Heart right ventricle (tissue), 16 donors: Measurements from ENCODE around the gene NFKBIB. TPM values are rescaled to one million over a fixed set of nuclear protein-coding genes. Genes with fewer than 3 reads are reported as not detected.
"Not testable (repeated sequence)": the region's sequence is repeated elsewhere in the genome, so short reads cannot be mapped to it uniquely, and the experiment has no call there.

Source experiments
- ATAC-seq, 8 donors: fragments of 200-7000 bp; cut with Tn5 transposase; one replicate each; pipeline ENCODE4 v1.9.1; 2020; ENCODE audit warnings: mild to moderate bottlenecking in 8 of 8, moderate library complexity in 8 of 8, moderate number of reproducible peaks in 1 of 8
- DNase-seq, 2 donors: peaks; one replicate each; pipeline ENCODE4 v3.0.0-alpha.2; 2020
- H3K27ac ChIP-seq, 10 donors: fragments of 200-600 bp; sonication (generic) in 2 of 10; one replicate each; pipeline versions ENCODE4 v1.5.0 to v1.8.0; 2020 to 2022; ENCODE audit warnings: mild to moderate bottlenecking in 3 of 10
- H3K27me3 ChIP-seq, 7 donors: fragments of 200-600 bp; one replicate each; pipeline ENCODE4 v1.8.0; 2021 to 2022; ENCODE audit warnings: mild to moderate bottlenecking in 2 of 7
- H3K36me3 ChIP-seq, 9 donors: fragments of 200-600 bp; sonication (generic) in 1 of 9; one replicate each; pipeline versions ENCODE4 v1.5.0 to v1.8.0; 2020 to 2022; ENCODE audit warnings: mild to moderate bottlenecking in 2 of 9
- H3K4me1 ChIP-seq, 9 donors: fragments of 200-600 bp; sonication (generic) in 1 of 9; one replicate each; pipeline versions ENCODE4 v1.5.0 to v1.8.0; 2020 to 2022; ENCODE audit warnings: mild to moderate bottlenecking in 4 of 9
- H3K4me3 ChIP-seq, 10 donors: fragments of 200-600 bp; sonication (generic) in 2 of 10; one replicate each; pipeline versions ENCODE4 v1.5.0 to v1.8.0; 2020 to 2022; ENCODE audit warnings: mild to moderate bottlenecking in 7 of 10, moderate library complexity in 2 of 10
- H3K9me3 ChIP-seq, 11 donors: fragments of 200-600 bp in 10 of 11; sonication (generic) in 2 of 11; one replicate each; pipeline versions ENCODE4 v1.5.0 to v1.8.0; 2013 to 2022; ENCODE audit warnings: mild to moderate bottlenecking in 2 of 11, control low read depth in 1 of 11, moderate library complexity in 1 of 11
- WGBS, 2 donors: extraction: QIAGEN DNeasy Blood & Tissue Kit; methylation state at CpG; one replicate each; pipeline ENCODE4 v1.1.7; 2013; ENCODE audit warnings: inconsistent platforms in 1 of 2; 5-methylcytosine and 5-hydroxymethylcytosine counted together
- intact Hi-C, 10 donors: fragments of 100-400 bp; cut with DNase I; formaldehyde crosslinking; loops; one replicate each; pipeline versions ENCODE4 v1.11.1 to v1.14.2; 2022
- polyA plus RNA-seq, 2 donors: library from polyadenylated mRNA; stranded (reverse); fragments of 200-250 nt; gene quantifications; one replicate each; pipeline ENCODE4 v1.2.3, GENCODE V29; 2013
- total RNA-seq, 10 donors: library from RNA; stranded (reverse); fragmentation: NEBNext Ultra II Directional in 3 of 10; extraction: Animal tissue kit (Norgen Biotek cat#: 25700) in 3 of 10; gene quantifications; one replicate each; pipeline versions ENCODE4 v1.2.1 to v1.2.4, GENCODE V29; 2021 to 2023
- TF ChIP-seq, protein P1 (sequence below), 9 donors: fragments of 200-600 bp; sonication (generic) in 2 of 9; IDR thresholded peaks; one replicate each; pipeline versions ENCODE4 v1.5.0 to v1.8.0; 2021 to 2022; ENCODE audit warnings: antibody characterized with exemption in 9 of 9, mild to moderate bottlenecking in 5 of 9, moderate library complexity in 1 of 9
- donor health status: Arrhythmogenic right ventricular cardiomyopathy.
- donor health status: ischemic (EF 13 %, LVEDD 7.1; RV severe dilation, severe dysfunction).
- donor health status: healthy with polysubstance abuse.
- donor health status: DM: no; HTN: yes; CAD: no.
- donor health status: DM: no; HTN: no; CAD: no.
- donor health status: ischemic (EF 25% LVEDD 6.9; RV normal size, moderate dysfunction).
- donor health status: ischemic (EF 25% LVEDD 5.7; RV mildly dilated, moderate dysfunction).
- donor health status: healthy.
- donor health status: DM: yes; HTN: yes; CAD: no.
- donor health status: Ischemic cardiomyopathy.
- donor health status: ischemic (EF 35%, LVEDD 5.7; RV mildly dilated, moderate dysfunction).
- donor health status: nonischemic (EF 11% LVEDD 7.7; RV severe dilation, severe dysfunction).
- donor health status: DM: yes; HTN: yes; CAD: no.
- donor health status: PGD.
- donor health status: ischemic (EF 29% LVEDD 5.4; RV normal size, mild dysfunction).
- donor health status: nonischemic (EF 23%, LVEDD 6.1; RV moderate dilation, normal function).

The NFKBIB gene
- total and polyA plus RNA-seq, 12 donors = 16.1 to 79.8 (median 22.7) TPM

DNA sequence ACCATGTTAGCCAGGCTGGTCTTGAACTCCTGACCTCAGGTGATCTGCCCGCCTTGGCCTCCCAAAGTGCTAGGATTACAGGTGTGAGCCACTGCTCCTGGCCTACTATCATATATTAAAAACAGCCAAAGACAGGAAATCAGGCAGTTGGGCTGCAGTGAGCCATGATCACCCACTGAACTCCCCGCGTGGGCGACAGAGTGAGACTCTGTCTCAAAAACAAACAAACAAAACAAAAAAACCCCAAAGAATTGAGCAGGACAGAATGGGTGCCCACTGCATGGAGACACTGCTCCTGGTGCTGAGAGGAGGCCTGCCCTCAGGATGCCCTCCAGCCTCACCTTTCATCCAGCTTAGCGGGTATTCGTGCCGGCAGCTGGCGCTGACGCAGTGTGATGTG is 16.5 kb upstream of the NFKBIB start:
- H3K4me1 ChIP-seq = peaks cover 0 to 16% (median 7%) of the 10 kb centered on the region in 9 donors
- WGBS, 2 donors = 93 to 94% methylated on average over 9 of the region's 9 CpGs
- H3K27me3 ChIP-seq = no peaks in the 10 kb centered on the region
- no peak overlapping the region for H3K27ac ChIP-seq
- no peak for DNase-seq
- ATAC-seq = no peak
- no peaks in the 10 kb centered on the region for H3K9me3 ChIP-seq
- TF ChIP-seq, protein P1, sequence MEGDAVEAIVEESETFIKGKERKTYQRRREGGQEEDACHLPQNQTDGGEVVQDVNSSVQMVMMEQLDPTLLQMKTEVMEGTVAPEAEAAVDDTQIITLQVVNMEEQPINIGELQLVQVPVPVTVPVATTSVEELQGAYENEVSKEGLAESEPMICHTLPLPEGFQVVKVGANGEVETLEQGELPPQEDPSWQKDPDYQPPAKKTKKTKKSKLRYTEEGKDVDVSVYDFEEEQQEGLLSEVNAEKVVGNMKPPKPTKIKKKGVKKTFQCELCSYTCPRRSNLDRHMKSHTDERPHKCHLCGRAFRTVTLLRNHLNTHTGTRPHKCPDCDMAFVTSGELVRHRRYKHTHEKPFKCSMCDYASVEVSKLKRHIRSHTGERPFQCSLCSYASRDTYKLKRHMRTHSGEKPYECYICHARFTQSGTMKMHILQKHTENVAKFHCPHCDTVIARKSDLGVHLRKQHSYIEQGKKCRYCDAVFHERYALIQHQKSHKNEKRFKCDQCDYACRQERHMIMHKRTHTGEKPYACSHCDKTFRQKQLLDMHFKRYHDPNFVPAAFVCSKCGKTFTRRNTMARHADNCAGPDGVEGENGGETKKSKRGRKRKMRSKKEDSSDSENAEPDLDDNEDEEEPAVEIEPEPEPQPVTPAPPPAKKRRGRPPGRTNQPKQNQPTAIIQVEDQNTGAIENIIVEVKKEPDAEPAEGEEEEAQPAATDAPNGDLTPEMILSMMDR (IDR thresholded peaks at IDR 0.05) = no peak
- no peak overlapping the region for H3K4me3 ChIP-seq
- H3K36me3 ChIP-seq = peaks cover 0 to 82% (median 27%) of the 10 kb centered on the region in 9 donors
- intact Hi-C loops = no loop called here

DNA sequence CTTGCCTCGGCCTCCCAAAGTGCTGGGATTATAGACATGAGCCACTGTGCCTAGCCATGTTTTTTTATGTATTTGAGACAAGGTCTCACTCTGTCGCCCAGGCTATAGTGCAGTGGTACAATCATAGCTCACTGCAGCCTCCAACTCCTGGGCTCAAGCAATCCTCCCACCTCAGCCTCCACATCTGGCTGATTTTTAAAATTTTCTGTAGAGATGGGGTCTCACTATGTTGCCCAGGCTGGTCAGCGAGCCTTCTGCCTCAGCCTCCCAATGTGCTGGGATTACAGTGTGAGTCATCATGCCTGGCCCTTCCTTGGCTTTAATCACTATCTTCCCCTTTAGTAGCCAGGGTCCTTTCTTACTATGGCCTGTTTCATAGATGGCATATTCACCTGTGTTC is 15.1 kb upstream of the NFKBIB start:
- ATAC-seq, DNase-seq, H3K27ac ChIP-seq, H3K4me1 ChIP-seq, H3K9me3 ChIP-seq, H3K4me3 ChIP-seq, H3K27me3 ChIP-seq, intact Hi-C loops: not testable (repeated sequence)
- 95 to 98% methylated on average over 3 of the region's 3 CpGs for WGBS, 2 donors
- peaks cover 0 to 86% (median 36%) of the 10 kb centered on the region in 9 donors for H3K36me3 ChIP-seq

DNA sequence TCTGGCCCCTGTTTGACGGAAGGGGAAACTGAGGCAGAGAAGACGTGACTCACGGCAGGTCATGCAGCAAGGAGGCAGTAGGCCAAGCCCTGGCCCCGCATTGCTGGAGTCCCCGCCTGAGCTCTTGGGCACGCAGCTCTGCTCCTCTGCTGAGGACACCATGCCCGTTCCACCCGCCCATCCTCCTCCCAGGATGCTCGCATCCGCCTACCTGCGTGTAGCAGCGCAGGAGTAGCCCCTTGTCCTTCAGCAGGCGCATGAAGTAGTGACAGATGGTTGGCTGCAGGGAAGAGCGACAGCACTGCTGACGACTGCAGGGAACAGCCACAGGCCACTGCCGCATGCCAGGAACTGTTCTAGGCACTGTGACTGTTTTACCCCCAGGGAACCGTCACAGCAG is 10.9 kb upstream of the NFKBIB start:
- H3K4me3 ChIP-seq = no peak overlapping the region
- H3K27ac ChIP-seq = no peak overlapping the region
- ATAC-seq (no peak), DNase-seq (no peak)
- 95 to 97% methylated on average over 17 of the region's 17 CpGs for WGBS, 2 donors
- no peaks in the 10 kb centered on the region for H3K9me3 ChIP-seq
- H3K27me3 ChIP-seq = no peaks in the 10 kb centered on the region
- intact Hi-C loops = no loop called here
- H3K36me3 ChIP-seq = peaks cover 0 to 82% (median 11%) of the 10 kb centered on the region in 9 donors
- H3K4me1 ChIP-seq = peaks cover 0 to 27% (median 10%) of the 10 kb centered on the region in 9 donors
- TF ChIP-seq, protein P1 (IDR thresholded peaks at IDR 0.05) = no peak

DNA sequence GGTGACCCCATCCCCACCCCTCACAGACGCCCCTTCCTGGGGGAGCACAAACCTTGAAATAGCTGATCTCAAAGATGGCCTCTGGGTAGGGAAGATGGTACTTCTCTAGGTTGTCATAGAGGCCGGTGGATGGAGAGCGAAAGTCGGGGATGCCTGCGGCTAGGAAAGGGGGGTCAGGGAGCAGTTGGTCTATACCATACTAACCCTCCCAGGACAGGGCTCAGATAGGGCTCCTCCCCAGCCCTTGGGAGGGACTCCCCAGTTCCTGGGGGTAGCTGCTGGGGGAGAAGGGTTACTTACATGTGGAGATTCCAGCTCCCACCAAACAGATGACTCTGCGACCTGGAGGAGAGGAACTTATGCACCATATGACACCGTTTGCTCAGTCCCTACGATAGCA is 10.0 kb upstream of the NFKBIB start:
- Histone ChIP-seq H3K4me1 (peaks cover 0 to 27% (median 11%) of the 10 kb centered on the region in 9 donors), H3K27ac (peak overlapping the region in 1 of 10 donors; percentile 3), H3K4me3 (no peak overlapping the region), H3K27me3 (no peaks in the 10 kb centered on the region), H3K9me3 (no peaks in the 10 kb centered on the region), H3K36me3 (peaks cover 0 to 75% (median 11%) of the 10 kb centered on the region in 9 donors)
- DNase-seq (no peak), ATAC-seq (no peak)
- 91 to 94% methylated on average over 8 of the region's 8 CpGs for WGBS, 2 donors
- TF ChIP-seq, protein P1 (IDR thresholded peaks at IDR 0.05) = no peak
- intact Hi-C loops = loop anchor here in 1 of 10 donors (10.0 kb wide), 1 partner anchor 265 kb away; no protein-coding TSS in a partner anchor

DNA sequence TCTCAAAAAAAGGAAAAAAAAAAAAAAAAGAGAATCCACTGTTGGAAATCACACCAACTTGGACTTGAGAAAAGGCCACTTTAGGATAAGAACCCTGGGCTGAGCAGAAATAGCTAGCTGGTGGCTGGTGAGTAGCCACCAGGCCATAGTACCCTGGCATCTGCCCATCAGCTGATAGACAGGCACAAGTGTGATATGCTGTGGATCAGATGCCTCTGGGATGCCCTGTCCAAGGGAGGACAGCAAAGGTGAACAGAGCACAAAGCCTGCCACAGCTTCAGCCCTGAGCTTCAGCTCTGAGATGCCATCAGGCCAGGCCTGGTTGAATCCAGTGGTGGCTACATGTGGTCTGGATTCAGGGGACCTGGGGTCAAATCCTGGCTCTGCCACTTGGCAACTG is 9.1 kb upstream of the NFKBIB start:
- peak in 5 of 8 donors; percentile 23 to 70 (median 41) for ATAC-seq
- peaks cover 0 to 80% (median 11%) of the 10 kb centered on the region in 9 donors for H3K36me3 ChIP-seq
- intact Hi-C loops = loop anchor here in 1 of 10 donors (10.0 kb wide), 1 partner anchor 266 kb away; no protein-coding TSS in a partner anchor
- H3K27ac ChIP-seq = peak overlapping the region in 3 of 10 donors; percentile 22 to 43 (median 35)
- TF ChIP-seq, protein P1 (IDR thresholded peaks at IDR 0.05) = no peak
- no peaks in the 10 kb centered on the region for H3K27me3 ChIP-seq
- peaks cover 0 to 31% (median 15%) of the 10 kb centered on the region in 9 donors for H3K4me1 ChIP-seq
- no peaks in the 10 kb centered on the region for H3K9me3 ChIP-seq
- DNase-seq = no peak
- no peak overlapping the region for H3K4me3 ChIP-seq
